ENCODE measurements around the gene RMRP. TPM values are rescaled to one million over a fixed set of nuclear protein-coding genes. Genes with fewer than 3 reads are reported as not detected.

RMRP gene
- polyA plus RNA-seq, 1 donor, result not detected

GRCh38 chr9:35611230-35611797, 46.5 kb downstream of the RMRP start:
- no peak for DNase-seq (ENCODE audit: low read depth)

DNA sequence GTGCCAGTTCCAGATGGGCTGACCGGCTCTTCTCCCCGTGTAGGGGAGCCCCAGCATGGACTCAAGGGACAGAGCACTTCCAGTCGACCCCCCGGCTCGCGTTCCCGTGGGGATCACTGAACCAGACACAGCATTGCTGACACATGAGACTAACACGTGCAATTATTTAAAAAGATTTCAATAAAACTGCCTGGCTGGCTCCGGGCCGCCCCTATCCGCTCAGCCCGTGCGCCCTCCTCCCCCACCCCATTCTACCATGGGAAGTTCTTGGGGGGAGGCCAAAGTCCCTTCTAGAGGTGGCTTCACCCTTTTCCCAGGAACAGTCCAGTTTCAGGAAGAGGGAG, 48.0 kb downstream of the RMRP start:
- DNase-seq (ENCODE audit: low read depth), result no peak

GRCh38 chr9:35609001-35609819, 48.6 kb downstream of the RMRP start:
- no peak for DNase-seq (ENCODE audit: low read depth)

DNA sequence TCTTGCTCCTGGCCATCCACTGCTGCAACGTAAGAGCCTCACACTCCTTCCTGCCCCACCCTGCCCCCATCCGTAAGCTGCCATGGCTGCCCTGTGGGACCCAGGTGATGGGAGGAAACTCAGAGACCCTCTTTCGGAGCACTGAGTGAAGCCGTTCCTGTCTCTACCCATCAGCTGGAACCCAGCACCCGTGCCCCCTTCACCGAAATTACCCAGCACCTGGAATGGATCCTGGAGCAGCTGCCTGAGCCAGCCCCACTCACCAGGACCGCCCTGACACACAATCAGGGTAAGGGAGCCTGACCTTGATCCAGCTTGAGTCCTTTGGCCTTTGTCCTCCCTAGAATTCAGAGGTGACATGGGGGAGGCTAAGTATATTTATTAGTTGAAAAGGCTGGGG, 49.6 kb downstream of the RMRP start:
- no peak for DNase-seq (ENCODE audit: low read depth)

Other genes starting within 250 kb of the RMRP start
- gene RUSC2, start 167.9 kb downstream of the RMRP start, polyA plus RNA-seq (ENCODE audit: insufficient read length), result 71.7 TPM
- 42.2 TPM for gene TESK1, start 52.8 kb downstream of the RMRP start, polyA plus RNA-seq (ENCODE audit: insufficient read length)
- gene CD72, start 39.6 kb downstream of the RMRP start, polyA plus RNA-seq (ENCODE audit: insufficient read length), result 2.6 TPM
- gene SIT1, start 7.1 kb downstream of the RMRP start, polyA plus RNA-seq (ENCODE audit: insufficient read length), result not detected
- 22.1 TPM for gene CCDC107, start 273 bp upstream of the RMRP start, polyA plus RNA-seq (ENCODE audit: insufficient read length)
- gene ARHGEF39, start 7.2 kb upstream of the RMRP start, polyA plus RNA-seq (ENCODE audit: insufficient read length), result 5.6 TPM
- gene CA9, start 15.9 kb upstream of the RMRP start, polyA plus RNA-seq (ENCODE audit: insufficient read length), result 0.87 TPM
- 8,819 TPM for gene TPM2, start 31.9 kb upstream of the RMRP start, polyA plus RNA-seq (ENCODE audit: insufficient read length)
- gene TLN1, start 74.2 kb upstream of the RMRP start, polyA plus RNA-seq (ENCODE audit: insufficient read length), result 87.7 TPM
- gene CREB3, start 74.6 kb upstream of the RMRP start, polyA plus RNA-seq (ENCODE audit: insufficient read length), result 23.5 TPM
- 70.2 TPM for gene GBA2, start 91.2 kb upstream of the RMRP start, polyA plus RNA-seq (ENCODE audit: insufficient read length)
- 17.9 TPM for gene RGP1, start 91.3 kb upstream of the RMRP start, polyA plus RNA-seq (ENCODE audit: insufficient read length)
- gene MSMP, start 96.3 kb upstream of the RMRP start, polyA plus RNA-seq (ENCODE audit: insufficient read length), result 0.77 TPM
- gene NPR2, start 133.6 kb upstream of the RMRP start, polyA plus RNA-seq (ENCODE audit: insufficient read length), result 22.4 TPM
- 2.3 TPM for gene SPAG8, start 154.2 kb upstream of the RMRP start, polyA plus RNA-seq (ENCODE audit: insufficient read length)
- 30.7 TPM for gene HINT2, start 157.0 kb upstream of the RMRP start, polyA plus RNA-seq (ENCODE audit: insufficient read length)
- gene FAM221B, start 170.7 kb upstream of the RMRP start, polyA plus RNA-seq (ENCODE audit: insufficient read length), result 0.18 TPM
- 20.3 TPM for gene TMEM8B, start 171.2 kb upstream of the RMRP start, polyA plus RNA-seq (ENCODE audit: insufficient read length)
- gene OR13J1, start 212.4 kb upstream of the RMRP start, polyA plus RNA-seq (ENCODE audit: insufficient read length), result 0.10 TPM
- gene HRCT1, start 248.2 kb upstream of the RMRP start, polyA plus RNA-seq (ENCODE audit: insufficient read length), result 2.1 TPM

Data from forelimb muscle (tissue), 1 donor.